Cardiac muscle cell (in vitro differentiated cells and primary cell): ENCODE results near the gene NPTN. TPM values are rescaled to one million over a fixed set of nuclear protein-coding genes. Genes with fewer than 3 reads are reported as not detected.
"Not testable (repeated sequence)": the region's sequence is repeated elsewhere in the genome, so short reads cannot be mapped to it uniquely, and the experiment has no call there.

Experiments used
- DNase-seq, 2 donors: peaks; one replicate each; pipeline versions ENCODE4 v3.0.0 to v3.0.0-alpha.2; 2010 to 2017; ENCODE audit warnings: low read depth in 1 of 2, low spot score in 1 of 2
- H3K27ac ChIP-seq: fragments of 200-600 bp; sonication (generic); 2 replicates; pipeline ENCODE4 v1.5.1; 2016
- H3K27me3 ChIP-seq: fragments of 200-600 bp; sonication (generic); 2 replicates; pipeline ENCODE4 v1.6.0; 2016; ENCODE audit warnings: control low read depth
- H3K36me3 ChIP-seq: fragments of 200-600 bp; sonication (generic); 2 replicates; pipeline ENCODE4 v1.5.1; 2016; ENCODE audit warnings: control low read depth
- H3K4me1 ChIP-seq: fragments of 200-600 bp; sonication (generic); 2 replicates; pipeline ENCODE4 v1.8.1; 2017; ENCODE audit warnings: low read depth, mild to moderate bottlenecking, mixed run types
- H3K4me3 ChIP-seq: fragments of 200-600 bp; sonication (generic); 2 replicates; pipeline ENCODE4 v1.5.1; 2016; ENCODE audit warnings: mild to moderate bottlenecking
- H3K9me3 ChIP-seq: fragments of 200-600 bp; sonication (generic); 2 replicates; pipeline ENCODE4 v1.5.1; 2017; ENCODE audit warnings: low read depth, mild to moderate bottlenecking, control low read depth
- CTCF ChIP-seq: IDR thresholded peaks from 2 replicates; pipeline ENCODE4 v1.5.1; 2012; ENCODE audit warnings: low read depth, mild to moderate bottlenecking, low read length
- polyA plus RNA-seq: library from polyadenylated mRNA; unstranded; fragments of >200 nt; fragmentation: Nextera tagmentation; extraction: Ambion mirVana; gene quantifications from 2 replicates; pipeline ENCODE4 v1.2.1, GENCODE V29; 2016
- total RNA-seq: library from RNA; depleted of rRNA; stranded (reverse); fragments of >200 nt; gene quantifications from 2 replicates; pipeline ENCODE4 v1.2.3, GENCODE V29; 2016

NPTN gene
- total and polyA plus RNA-seq, 2 experiments from 2014 or later, result 243 to 375 TPM

GRCh38 chr15:73578026-73578425 is 55.2 kb downstream of the NPTN start:
- no peak for DNase-seq
- Histone ChIP-seq H3K4me3 (no peak overlapping the region), H3K27me3 (no peaks in the 10 kb centered on the region), H3K36me3 (peaks cover 60% of the 10 kb centered on the region), H3K27ac (no peak overlapping the region), H3K9me3 (no peaks in the 10 kb centered on the region), H3K4me1 (no peaks in the 10 kb centered on the region)
- TF ChIP-seq CTCF, result no peak

- H3K4me1 ChIP-seq, H3K27me3 ChIP-seq, H3K9me3 ChIP-seq, H3K27ac ChIP-seq, H3K4me3 ChIP-seq, DNase-seq: not testable (repeated sequence)
- H3K36me3 ChIP-seq, result peaks cover 61% of the 10 kb centered on the region
Observed at GRCh38 chr15:73577593-73577992, 55.6 kb downstream of the NPTN start.

GRCh38 chr15:73575636-73576247 is 57.4 kb downstream of the NPTN start:
- Histone ChIP-seq H3K36me3 (peaks cover 62% of the 10 kb centered on the region), H3K27me3 (no peaks in the 10 kb centered on the region), H3K9me3 (no peaks in the 10 kb centered on the region), H3K4me1 (no peaks in the 10 kb centered on the region), H3K4me3 (no peak overlapping the region), H3K27ac (peak overlapping the region; percentile 55)
- peak in 1 of 2 donors; percentile 53 for DNase-seq
- no peak for TF ChIP-seq CTCF

- Histone ChIP-seq H3K9me3 (no peaks in the 10 kb centered on the region), H3K27ac (peak overlapping the region; percentile 19), H3K36me3 (peaks cover 68% of the 10 kb centered on the region), H3K4me3 (no peak overlapping the region), H3K27me3 (no peaks in the 10 kb centered on the region), H3K4me1 (no peaks in the 10 kb centered on the region)
- TF ChIP-seq CTCF, result no peak
- DNase-seq, result peak in 1 of 2 donors; percentile 97
Observed at GRCh38 chr15:73573572-73573971, 59.6 kb downstream of the NPTN start.

- H3K36me3 ChIP-seq, result peaks cover 70% of the 10 kb centered on the region
Observed at GRCh38 chr15:73573037-73573436, 60.2 kb downstream of the NPTN start.

More at GRCh38 chr15:73573037-73573436, 60.2 kb downstream of the NPTN start:
- Histone ChIP-seq H3K9me3 (no peaks in the 10 kb centered on the region), H3K4me1 (no peaks in the 10 kb centered on the region), H3K4me3 (no peak overlapping the region), H3K27ac (no peak overlapping the region), H3K27me3 (no peaks in the 10 kb centered on the region)
- DNase-seq, result no peak
- no peak for TF ChIP-seq CTCF
